ENCODE data around the gene ARL17A.
"Not testable (repeated sequence)": the region's sequence is repeated elsewhere in the genome, so short reads cannot be mapped to it uniquely, and the experiment has no call there.

Gene ARL17A

DNA sequence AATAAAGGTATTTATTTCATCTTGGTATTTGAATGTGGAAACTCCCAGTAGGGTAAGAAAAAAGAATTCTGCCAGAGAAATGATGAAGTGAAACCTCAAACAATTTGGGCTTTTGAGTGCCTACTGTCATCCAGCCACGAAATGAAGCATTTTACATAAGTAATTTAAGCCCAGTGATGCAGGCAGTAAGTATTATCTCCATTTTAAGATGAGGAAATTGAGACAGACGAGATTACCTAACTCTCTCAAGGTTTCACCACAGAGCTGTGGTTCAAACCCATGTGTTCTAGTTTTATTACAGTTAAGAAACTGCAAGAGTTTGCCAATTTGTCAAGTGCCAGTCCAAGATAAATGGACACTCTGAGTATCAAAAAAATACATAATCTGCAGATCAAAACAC, 13.2 kb downstream of the ARL17A start:
- H3K4me1 ChIP-seq (ENCODE audit: control insufficient read depth, insufficient read depth, low read length); H3K27ac ChIP-seq (ENCODE audit: extremely low read depth, low read depth, low read length); CTCF ChIA-PET; POLR2A ChIA-PET; H3K4me3 ChIP-seq (ENCODE audit: low read depth, low read length); H3K36me3 ChIP-seq (ENCODE audit: control insufficient read depth in 2 of 2, insufficient read depth in 1 of 2, low read length in 2 of 2); H3K9me3 ChIP-seq (ENCODE audit: control insufficient read depth, insufficient read depth, low read depth, low read length): not testable (repeated sequence)

DNA sequence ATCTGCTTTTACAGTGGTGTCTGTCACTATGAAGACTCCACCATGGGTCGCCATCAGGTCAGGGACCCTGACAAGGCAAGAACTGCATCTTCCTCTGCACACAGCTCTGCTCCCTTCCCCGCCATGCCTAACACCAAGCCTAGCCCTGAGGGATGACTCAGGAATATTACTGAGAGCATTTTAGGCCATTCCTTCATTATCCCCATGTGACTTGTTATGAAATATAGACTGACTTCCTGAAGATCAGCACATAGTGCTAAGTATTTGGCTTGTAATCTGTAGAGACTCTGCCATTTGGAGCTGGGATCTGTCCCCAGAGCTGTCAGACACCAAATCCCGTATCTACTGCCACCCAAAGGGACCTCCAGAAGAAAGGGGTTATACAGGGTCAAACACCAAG, 19.4 kb downstream of the ARL17A start:
- POLR2A ChIA-PET; H3K27ac ChIP-seq (ENCODE audit: extremely low read depth, low read depth, low read length); CTCF ChIA-PET; H3K4me3 ChIP-seq (ENCODE audit: low read depth, low read length); H3K4me1 ChIP-seq (ENCODE audit: control insufficient read depth, insufficient read depth, low read length); H3K9me3 ChIP-seq (ENCODE audit: control insufficient read depth, insufficient read depth, low read depth, low read length); H3K36me3 ChIP-seq (ENCODE audit: control insufficient read depth in 2 of 2, insufficient read depth in 1 of 2, low read length in 2 of 2): not testable (repeated sequence)

GRCh38 chr17:46559155-46559554, 20.3 kb downstream of the ARL17A start:
- CTCF ChIA-PET; POLR2A ChIA-PET; H3K4me3 ChIP-seq (ENCODE audit: low read depth, low read length); H3K4me1 ChIP-seq (ENCODE audit: control insufficient read depth, insufficient read depth, low read length); H3K36me3 ChIP-seq (ENCODE audit: control insufficient read depth in 2 of 2, insufficient read depth in 1 of 2, low read length in 2 of 2); H3K9me3 ChIP-seq (ENCODE audit: control insufficient read depth, insufficient read depth, low read depth, low read length); H3K27ac ChIP-seq (ENCODE audit: extremely low read depth, low read depth, low read length): not testable (repeated sequence)

DNA sequence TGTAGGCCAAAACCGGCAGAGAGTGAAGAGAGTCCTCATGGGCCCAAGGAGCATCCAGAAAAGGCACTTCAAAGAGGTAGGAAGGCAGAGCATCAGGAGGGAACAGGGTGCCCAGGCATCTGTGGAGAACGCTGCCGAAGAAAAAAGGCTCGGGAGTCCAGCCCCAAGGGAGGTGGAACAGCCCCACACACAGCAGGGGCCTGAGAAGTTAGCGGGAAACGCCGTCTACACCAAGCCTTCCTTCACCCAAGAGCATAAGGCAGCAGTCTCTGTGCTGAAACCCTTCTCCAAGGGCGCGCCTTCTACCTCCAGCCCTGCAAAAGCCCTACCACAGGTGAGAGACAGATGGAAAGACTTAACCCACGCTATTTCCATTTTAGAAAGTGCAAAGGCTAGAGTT, 30.9 kb downstream of the ARL17A start:
- POLR2A ChIA-PET; H3K9me3 ChIP-seq (ENCODE audit: control insufficient read depth, insufficient read depth, low read depth, low read length); CTCF ChIA-PET; H3K4me1 ChIP-seq (ENCODE audit: control insufficient read depth, insufficient read depth, low read length); H3K4me3 ChIP-seq (ENCODE audit: low read depth, low read length); H3K36me3 ChIP-seq (ENCODE audit: control insufficient read depth in 2 of 2, insufficient read depth in 1 of 2, low read length in 2 of 2); H3K27ac ChIP-seq (ENCODE audit: extremely low read depth, low read depth, low read length): not testable (repeated sequence)

- H3K9me3 ChIP-seq (ENCODE audit: control insufficient read depth, insufficient read depth, low read depth, low read length); H3K4me1 ChIP-seq (ENCODE audit: control insufficient read depth, insufficient read depth, low read length); CTCF ChIA-PET; H3K36me3 ChIP-seq (ENCODE audit: control insufficient read depth in 2 of 2, insufficient read depth in 1 of 2, low read length in 2 of 2); H3K4me3 ChIP-seq (ENCODE audit: low read depth, low read length); POLR2A ChIA-PET; H3K27ac ChIP-seq (ENCODE audit: extremely low read depth, low read depth, low read length): not testable (repeated sequence)
These were observed 44.8 kb downstream of the ARL17A start for GRCh38 chr17:46534716-46535115.

- POLR2A ChIA-PET; H3K4me1 ChIP-seq (ENCODE audit: control insufficient read depth, insufficient read depth, low read length); H3K36me3 ChIP-seq (ENCODE audit: control insufficient read depth in 2 of 2, insufficient read depth in 1 of 2, low read length in 2 of 2); H3K9me3 ChIP-seq (ENCODE audit: control insufficient read depth, insufficient read depth, low read depth, low read length); CTCF ChIA-PET; H3K27ac ChIP-seq (ENCODE audit: extremely low read depth, low read depth, low read length); H3K4me3 ChIP-seq (ENCODE audit: low read depth, low read length): not testable (repeated sequence)
These were observed 67.3 kb downstream of the ARL17A start, which contains the start of gene LRRC37A2 for GRCh38 chr17:46512168-46512567. LRRC37A2 (plus strand) TSS chr17:46512468; CDS start chr17:46512713, 245 bp downstream.

- POLR2A ChIA-PET; H3K4me3 ChIP-seq (ENCODE audit: low read depth, low read length); H3K4me1 ChIP-seq (ENCODE audit: control insufficient read depth, insufficient read depth, low read length); H3K9me3 ChIP-seq (ENCODE audit: control insufficient read depth, insufficient read depth, low read depth, low read length); H3K36me3 ChIP-seq (ENCODE audit: control insufficient read depth in 2 of 2, insufficient read depth in 1 of 2, low read length in 2 of 2); CTCF ChIA-PET; H3K27ac ChIP-seq (ENCODE audit: extremely low read depth, low read depth, low read length): not testable (repeated sequence)
These were observed 73.6 kb downstream of the ARL17A start for GRCh38 chr17:46505896-46506295.

DNA sequence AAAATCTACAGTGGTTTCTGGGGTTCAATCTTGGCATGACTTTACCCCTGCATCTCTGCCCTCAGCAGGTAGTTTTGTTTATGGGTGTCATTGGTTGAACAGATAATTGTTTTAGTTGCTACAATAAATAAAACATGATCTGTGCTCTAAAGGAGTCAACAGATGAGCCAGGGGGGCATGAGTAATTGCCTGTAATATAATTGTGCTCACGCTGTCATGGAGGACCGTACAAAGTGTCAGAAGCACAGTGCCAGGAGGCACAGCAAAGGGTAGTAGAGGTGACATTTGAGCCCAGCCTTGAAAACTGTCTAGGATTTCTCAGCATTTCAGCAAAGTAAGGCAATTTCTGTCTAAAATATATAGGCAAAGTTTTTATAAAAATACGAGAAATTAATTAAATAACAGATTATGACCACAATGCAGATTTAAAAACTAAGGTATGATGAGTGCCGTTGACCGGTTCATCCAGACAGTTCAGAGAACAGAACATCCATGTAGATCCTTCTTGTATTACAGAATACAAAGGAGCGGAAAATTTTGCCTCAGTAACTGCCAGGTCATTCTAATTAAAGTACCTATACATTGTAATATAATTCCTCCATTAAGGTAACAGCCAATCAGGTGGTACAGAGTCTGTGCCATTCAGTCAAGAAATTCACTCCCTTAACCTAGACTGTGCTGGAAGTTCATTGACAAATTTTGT, 79.9 kb downstream of the ARL17A start:
- POLR2A ChIA-PET; H3K36me3 ChIP-seq (ENCODE audit: control insufficient read depth in 2 of 2, insufficient read depth in 1 of 2, low read length in 2 of 2); CTCF ChIA-PET; H3K4me1 ChIP-seq (ENCODE audit: control insufficient read depth, insufficient read depth, low read length); H3K4me3 ChIP-seq (ENCODE audit: low read depth, low read length); H3K27ac ChIP-seq (ENCODE audit: extremely low read depth, low read depth, low read length); H3K9me3 ChIP-seq (ENCODE audit: control insufficient read depth, insufficient read depth, low read depth, low read length): not testable (repeated sequence)

- H3K27ac ChIP-seq (ENCODE audit: extremely low read depth, low read depth, low read length); H3K9me3 ChIP-seq (ENCODE audit: control insufficient read depth, insufficient read depth, low read depth, low read length); H3K4me1 ChIP-seq (ENCODE audit: control insufficient read depth, insufficient read depth, low read length); H3K4me3 ChIP-seq (ENCODE audit: low read depth, low read length); CTCF ChIA-PET; H3K36me3 ChIP-seq (ENCODE audit: control insufficient read depth in 2 of 2, insufficient read depth in 1 of 2, low read length in 2 of 2): not testable (repeated sequence)
- POLR2A ChIA-PET: interaction anchor here (0.7 kb wide), 1 partner anchor 917 kb away, joined by 3 read pairs; no protein-coding TSS in a partner anchor
These were observed 87.5 kb downstream of the ARL17A start for GRCh38 chr17:46492021-46492420.

- POLR2A ChIA-PET; CTCF ChIA-PET; H3K4me1 ChIP-seq (ENCODE audit: control insufficient read depth, insufficient read depth, low read length); H3K4me3 ChIP-seq (ENCODE audit: low read depth, low read length); H3K36me3 ChIP-seq (ENCODE audit: control insufficient read depth in 2 of 2, insufficient read depth in 1 of 2, low read length in 2 of 2); H3K9me3 ChIP-seq (ENCODE audit: control insufficient read depth, insufficient read depth, low read depth, low read length); H3K27ac ChIP-seq (ENCODE audit: extremely low read depth, low read depth, low read length): not testable (repeated sequence)
These were observed 98.2 kb downstream of the ARL17A start for GRCh38 chr17:46481310-46481709.

DNA sequence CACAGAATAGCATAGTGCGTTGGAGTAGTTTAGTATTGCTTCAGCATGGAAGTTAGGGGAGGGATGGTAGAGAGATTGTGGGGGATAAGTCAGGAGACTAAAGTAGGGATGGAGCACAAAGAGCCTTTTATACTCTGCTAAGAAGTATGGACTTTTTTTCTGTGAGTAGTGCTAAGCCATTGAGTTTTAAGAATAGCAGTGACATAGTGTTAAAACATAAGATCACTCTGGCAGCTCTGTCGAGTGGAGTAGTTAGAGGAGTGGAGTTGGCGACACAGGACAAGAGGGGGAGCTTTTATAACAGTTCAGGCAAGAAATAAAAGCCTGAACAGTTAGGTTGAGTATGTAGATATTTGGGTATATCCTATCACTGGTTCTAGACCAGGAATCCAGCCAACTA, 100.7 kb downstream of the ARL17A start:
- H3K36me3 ChIP-seq (ENCODE audit: control insufficient read depth in 2 of 2, insufficient read depth in 1 of 2, low read length in 2 of 2); H3K27ac ChIP-seq (ENCODE audit: extremely low read depth, low read depth, low read length); H3K4me1 ChIP-seq (ENCODE audit: control insufficient read depth, insufficient read depth, low read length); CTCF ChIA-PET; H3K4me3 ChIP-seq (ENCODE audit: low read depth, low read length); POLR2A ChIA-PET; H3K9me3 ChIP-seq (ENCODE audit: control insufficient read depth, insufficient read depth, low read depth, low read length): not testable (repeated sequence)

- H3K27ac ChIP-seq (ENCODE audit: extremely low read depth, low read depth, low read length); H3K4me1 ChIP-seq (ENCODE audit: control insufficient read depth, insufficient read depth, low read length); H3K36me3 ChIP-seq (ENCODE audit: control insufficient read depth in 2 of 2, insufficient read depth in 1 of 2, low read length in 2 of 2); POLR2A ChIA-PET; H3K4me3 ChIP-seq (ENCODE audit: low read depth, low read length); H3K9me3 ChIP-seq (ENCODE audit: control insufficient read depth, insufficient read depth, low read depth, low read length); CTCF ChIA-PET: not testable (repeated sequence)
These were observed 103.9 kb downstream of the ARL17A start for GRCh38 chr17:46475583-46475982.

All from HEK293 (cell line).